HepG2 (cell line): ENCODE data around the gene TNFRSF18. TPM values are rescaled to one million over a fixed set of nuclear protein-coding genes. Genes with fewer than 3 reads are reported as not detected.

Source experiments
- ADNP ChIP-seq: sonication (generic); formaldehyde crosslinking; IDR thresholded peaks from 2 replicates; pipeline ENCODE4 v1.4.0; 2020; ENCODE audit warnings: missing genetic modification reagents
- ATRX ChIP-seq: sonication (generic); formaldehyde crosslinking; IDR thresholded peaks from 2 replicates; pipeline ENCODE4 v1.4.0; 2020; ENCODE audit warnings: missing genetic modification reagents, borderline replicate concordance
- CCDC6 ChIP-seq: sonication (generic); formaldehyde crosslinking; IDR thresholded peaks from 2 replicates; pipeline ENCODE4 v1.8.1; 2022; ENCODE audit warnings: mild to moderate bottlenecking, missing genetic modification reagents, moderate library complexity
- EZH2 ChIP-seq: conservative IDR thresholded peaks from 2 replicates; pipeline ENCODE4 v1.6.1; 2012; ENCODE audit warnings: mild to moderate bottlenecking, low read depth, low read length, moderate library complexity
- HOXA3 ChIP-seq: sonication (generic); formaldehyde crosslinking; IDR thresholded peaks from 2 replicates; pipeline ENCODE4 v1.5.0; 2020; ENCODE audit warnings: missing genetic modification reagents
- MEIS1 ChIP-seq: sonication (generic); formaldehyde crosslinking; IDR thresholded peaks from 2 replicates; pipeline ENCODE4 v1.9.0; 2021; ENCODE audit warnings: mild to moderate bottlenecking, missing genetic modification reagents, moderate library complexity, borderline replicate concordance
- MLLT10 ChIP-seq: sonication (generic); formaldehyde crosslinking; IDR thresholded peaks from 2 replicates; pipeline ENCODE4 v1.4.0; 2020; ENCODE audit warnings: missing genetic modification reagents
- NCOA1 ChIP-seq: sonication (generic); formaldehyde crosslinking; IDR thresholded peaks from 2 replicates; pipeline ENCODE4 v1.9.0; 2021; ENCODE audit warnings: missing genetic modification reagents
- RFX3 ChIP-seq: IDR thresholded peaks from 2 replicates; pipeline ENCODE4 v1.6.1; 2016; ENCODE audit warnings: missing biosample characterization, missing genetic modification reagents
- SMARCC2 ChIP-seq: fragments of 450-650 bp; IDR thresholded peaks from 2 replicates; pipeline ENCODE4 v1.6.1; 2017; ENCODE audit warnings: antibody characterized with exemption, mild to moderate bottlenecking
- ZNF337 ChIP-seq: sonication (generic); formaldehyde crosslinking; IDR thresholded peaks from 2 replicates; pipeline ENCODE4 v1.5.1; 2020; ENCODE audit warnings: missing genetic modification reagents, low read depth, mild to moderate bottlenecking, borderline replicate concordance
- ZNF468 ChIP-seq: sonication (generic); formaldehyde crosslinking; IDR thresholded peaks from 2 replicates; pipeline ENCODE4 v1.8.0; 2022; ENCODE audit warnings: mild to moderate bottlenecking, moderate library complexity, missing genetic modification reagents
- ZNF550 ChIP-seq: sonication (generic); formaldehyde crosslinking; IDR thresholded peaks from 2 replicates; pipeline ENCODE4 v1.4.0; 2020; ENCODE audit warnings: mild to moderate bottlenecking, missing genetic modification reagents, borderline replicate concordance
- ZNF788 ChIP-seq: sonication (generic); formaldehyde crosslinking; IDR thresholded peaks from 2 replicates; pipeline ENCODE4 v1.5.0; 2020; ENCODE audit warnings: mild to moderate bottlenecking, missing genetic modification reagents, borderline replicate concordance
- ZNF83 ChIP-seq: sonication (generic); formaldehyde crosslinking; IDR thresholded peaks from 2 replicates; pipeline ENCODE4 v1.4.0; 2020; ENCODE audit warnings: missing genetic modification reagents, mild to moderate bottlenecking, borderline replicate concordance
- polyA plus RNA-seq, 8 experiments: library from polyadenylated mRNA; depleted of rRNA in 3 of 8; stranded (reverse) in 7 of 8; unstranded in 1 of 8; fragments of >200 nt; fragmentation: Illumina TruSeq in 4 of 8; extraction: Trizol in 4 of 8; gene quantifications; 2 replicates each; pipeline versions ENCODE4 v1.2.1 to v1.2.3, GENCODE V29; 2011 to 2016; ENCODE audit warnings: low read depth in 4 of 8, missing spikeins in 1 of 8, mixed read lengths in 1 of 8; ENCODE audit not compliant: insufficient read depth in 1 of 8
- total RNA-seq, 5 experiments: library from RNA; depleted of rRNA; stranded (reverse); fragments of >200 nt; fragmentation: Illumina TruSeq; extraction: Trizol; gene quantifications; 2 replicates each; pipeline ENCODE4 v1.2.3, GENCODE V29; 2016; ENCODE audit warnings: low read depth in 1 of 5
- TF ChIP-seq, protein P1 (sequence below): sonication (generic); formaldehyde crosslinking; conservative IDR thresholded peaks from 2 replicates; pipeline ENCODE4 v1.5.0; 2020; ENCODE audit warnings: missing genetic modification reagents
- TF ChIP-seq, protein P2 (sequence below): sonication (generic); formaldehyde crosslinking; IDR thresholded peaks from 2 replicates; pipeline ENCODE4 v1.4.0; 2020; ENCODE audit warnings: missing genetic modification reagents, borderline replicate concordance
- TF ChIP-seq, protein P3 (sequence below): IDR thresholded peaks from 2 replicates; pipeline ENCODE4 v1.6.1; 2012; ENCODE audit warnings: low read length, improper control_type of control experiment
- TF ChIP-seq, protein P4 (sequence below): sonication (generic); formaldehyde crosslinking; IDR thresholded peaks from 2 replicates; pipeline ENCODE4 v1.5.0; 2020; ENCODE audit warnings: mild to moderate bottlenecking, low read depth, missing genetic modification reagents, borderline replicate concordance
- TF ChIP-seq, protein P5 (sequence below): sonication (generic); formaldehyde crosslinking; IDR thresholded peaks from 2 replicates; pipeline ENCODE4 v1.4.0; 2020; ENCODE audit warnings: mild to moderate bottlenecking, missing genetic modification reagents

TNFRSF18 gene
- total and polyA plus RNA-seq, 2 of the 13 experiments (the other 11 are each of a cell fraction or from before 2014, with no cell fraction given): not detected

DNA sequence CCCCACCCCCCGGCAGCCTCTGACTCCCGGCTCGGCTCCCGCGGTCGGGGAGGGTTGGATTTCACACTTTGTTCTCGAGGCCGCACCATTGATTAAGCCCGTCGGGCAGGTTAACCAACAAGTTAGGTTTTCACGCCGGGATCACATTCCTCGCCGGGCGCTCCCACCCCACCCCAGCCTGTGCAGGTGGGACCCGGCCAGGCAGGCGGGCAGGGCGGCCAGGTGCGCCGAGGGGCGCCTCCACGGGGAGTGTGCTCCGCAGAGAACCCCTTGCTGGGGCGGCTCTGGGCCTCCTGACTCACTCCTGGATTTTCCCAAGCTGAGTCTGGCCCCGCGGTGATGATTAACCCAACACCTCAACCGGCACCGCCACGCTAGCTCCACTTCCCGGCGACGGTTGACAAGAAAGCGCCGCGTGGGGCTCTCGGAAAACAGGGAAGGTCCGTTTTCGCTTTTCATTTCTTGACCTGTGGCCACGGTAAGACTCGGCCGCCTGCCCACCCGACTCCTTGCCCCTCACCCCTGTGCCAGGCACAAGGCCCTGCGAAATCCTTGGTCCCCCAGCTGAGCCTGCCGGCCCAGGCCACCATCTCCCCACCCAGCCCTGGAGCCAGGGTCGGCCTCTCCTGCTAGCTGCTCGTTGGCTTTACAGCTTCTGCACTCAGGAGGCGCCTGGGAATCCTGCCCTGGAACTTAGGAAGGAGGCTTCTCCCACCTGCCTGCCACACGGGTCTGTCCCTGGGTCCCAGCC lies 41.5 kb downstream of the TNFRSF18 start (continued):
- TF ChIP-seq, protein P1, sequence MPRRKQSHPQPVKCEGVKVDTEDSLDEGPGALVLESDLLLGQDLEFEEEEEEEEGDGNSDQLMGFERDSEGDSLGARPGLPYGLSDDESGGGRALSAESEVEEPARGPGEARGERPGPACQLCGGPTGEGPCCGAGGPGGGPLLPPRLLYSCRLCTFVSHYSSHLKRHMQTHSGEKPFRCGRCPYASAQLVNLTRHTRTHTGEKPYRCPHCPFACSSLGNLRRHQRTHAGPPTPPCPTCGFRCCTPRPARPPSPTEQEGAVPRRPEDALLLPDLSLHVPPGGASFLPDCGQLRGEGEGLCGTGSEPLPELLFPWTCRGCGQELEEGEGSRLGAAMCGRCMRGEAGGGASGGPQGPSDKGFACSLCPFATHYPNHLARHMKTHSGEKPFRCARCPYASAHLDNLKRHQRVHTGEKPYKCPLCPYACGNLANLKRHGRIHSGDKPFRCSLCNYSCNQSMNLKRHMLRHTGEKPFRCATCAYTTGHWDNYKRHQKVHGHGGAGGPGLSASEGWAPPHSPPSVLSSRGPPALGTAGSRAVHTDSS (CRISPR knock-in tag): no peak
- TF ChIP-seq SMARCC2: no peak
- TF ChIP-seq, protein P2, sequence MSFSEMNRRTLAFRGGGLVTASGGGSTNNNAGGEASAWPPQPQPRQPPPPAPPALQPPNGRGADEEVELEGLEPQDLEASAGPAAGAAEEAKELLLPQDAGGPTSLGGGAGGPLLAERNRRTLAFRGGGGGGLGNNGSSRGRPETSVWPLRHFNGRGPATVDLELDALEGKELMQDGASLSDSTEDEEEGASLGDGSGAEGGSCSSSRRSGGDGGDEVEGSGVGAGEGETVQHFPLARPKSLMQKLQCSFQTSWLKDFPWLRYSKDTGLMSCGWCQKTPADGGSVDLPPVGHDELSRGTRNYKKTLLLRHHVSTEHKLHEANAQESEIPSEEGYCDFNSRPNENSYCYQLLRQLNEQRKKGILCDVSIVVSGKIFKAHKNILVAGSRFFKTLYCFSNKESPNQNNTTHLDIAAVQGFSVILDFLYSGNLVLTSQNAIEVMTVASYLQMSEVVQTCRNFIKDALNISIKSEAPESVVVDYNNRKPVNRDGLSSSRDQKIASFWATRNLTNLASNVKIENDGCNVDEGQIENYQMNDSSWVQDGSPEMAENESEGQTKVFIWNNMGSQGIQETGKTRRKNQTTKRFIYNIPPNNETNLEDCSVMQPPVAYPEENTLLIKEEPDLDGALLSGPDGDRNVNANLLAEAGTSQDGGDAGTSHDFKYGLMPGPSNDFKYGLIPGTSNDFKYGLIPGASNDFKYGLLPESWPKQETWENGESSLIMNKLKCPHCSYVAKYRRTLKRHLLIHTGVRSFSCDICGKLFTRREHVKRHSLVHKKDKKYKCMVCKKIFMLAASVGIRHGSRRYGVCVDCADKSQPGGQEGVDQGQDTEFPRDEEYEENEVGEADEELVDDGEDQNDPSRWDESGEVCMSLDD: 0 out of 2 replicates have a peak, but pooled peaks have one; percentile 58
- no peak for TF ChIP-seq ADNP (CRISPR knock-in tag)
- TF ChIP-seq ZNF337 (CRISPR knock-in tag): no peak
- TF ChIP-seq, protein P3, sequence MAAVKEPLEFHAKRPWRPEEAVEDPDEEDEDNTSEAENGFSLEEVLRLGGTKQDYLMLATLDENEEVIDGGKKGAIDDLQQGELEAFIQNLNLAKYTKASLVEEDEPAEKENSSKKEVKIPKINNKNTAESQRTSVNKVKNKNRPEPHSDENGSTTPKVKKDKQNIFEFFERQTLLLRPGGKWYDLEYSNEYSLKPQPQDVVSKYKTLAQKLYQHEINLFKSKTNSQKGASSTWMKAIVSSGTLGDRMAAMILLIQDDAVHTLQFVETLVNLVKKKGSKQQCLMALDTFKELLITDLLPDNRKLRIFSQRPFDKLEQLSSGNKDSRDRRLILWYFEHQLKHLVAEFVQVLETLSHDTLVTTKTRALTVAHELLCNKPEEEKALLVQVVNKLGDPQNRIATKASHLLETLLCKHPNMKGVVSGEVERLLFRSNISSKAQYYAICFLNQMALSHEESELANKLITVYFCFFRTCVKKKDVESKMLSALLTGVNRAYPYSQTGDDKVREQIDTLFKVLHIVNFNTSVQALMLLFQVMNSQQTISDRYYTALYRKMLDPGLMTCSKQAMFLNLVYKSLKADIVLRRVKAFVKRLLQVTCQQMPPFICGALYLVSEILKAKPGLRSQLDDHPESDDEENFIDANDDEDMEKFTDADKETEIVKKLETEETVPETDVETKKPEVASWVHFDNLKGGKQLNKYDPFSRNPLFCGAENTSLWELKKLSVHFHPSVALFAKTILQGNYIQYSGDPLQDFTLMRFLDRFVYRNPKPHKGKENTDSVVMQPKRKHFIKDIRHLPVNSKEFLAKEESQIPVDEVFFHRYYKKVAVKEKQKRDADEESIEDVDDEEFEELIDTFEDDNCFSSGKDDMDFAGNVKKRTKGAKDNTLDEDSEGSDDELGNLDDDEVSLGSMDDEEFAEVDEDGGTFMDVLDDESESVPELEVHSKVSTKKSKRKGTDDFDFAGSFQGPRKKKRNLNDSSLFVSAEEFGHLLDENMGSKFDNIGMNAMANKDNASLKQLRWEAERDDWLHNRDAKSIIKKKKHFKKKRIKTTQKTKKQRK: no peak
- no peak for TF ChIP-seq ATRX
- TF ChIP-seq, protein P4, sequence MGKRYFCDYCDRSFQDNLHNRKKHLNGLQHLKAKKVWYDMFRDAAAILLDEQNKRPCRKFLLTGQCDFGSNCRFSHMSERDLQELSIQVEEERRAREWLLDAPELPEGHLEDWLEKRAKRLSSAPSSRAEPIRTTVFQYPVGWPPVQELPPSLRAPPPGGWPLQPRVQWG (CRISPR knock-in tag): no peak
- TF ChIP-seq ZNF550 (CRISPR knock-in tag): no peak
- TF ChIP-seq ZNF83 (CRISPR knock-in tag): 0 out of 2 replicates have a peak, but pooled peaks have one; percentile 40
- TF ChIP-seq RFX3 (CRISPR knock-in tag): no peak
- TF ChIP-seq, protein P5, sequence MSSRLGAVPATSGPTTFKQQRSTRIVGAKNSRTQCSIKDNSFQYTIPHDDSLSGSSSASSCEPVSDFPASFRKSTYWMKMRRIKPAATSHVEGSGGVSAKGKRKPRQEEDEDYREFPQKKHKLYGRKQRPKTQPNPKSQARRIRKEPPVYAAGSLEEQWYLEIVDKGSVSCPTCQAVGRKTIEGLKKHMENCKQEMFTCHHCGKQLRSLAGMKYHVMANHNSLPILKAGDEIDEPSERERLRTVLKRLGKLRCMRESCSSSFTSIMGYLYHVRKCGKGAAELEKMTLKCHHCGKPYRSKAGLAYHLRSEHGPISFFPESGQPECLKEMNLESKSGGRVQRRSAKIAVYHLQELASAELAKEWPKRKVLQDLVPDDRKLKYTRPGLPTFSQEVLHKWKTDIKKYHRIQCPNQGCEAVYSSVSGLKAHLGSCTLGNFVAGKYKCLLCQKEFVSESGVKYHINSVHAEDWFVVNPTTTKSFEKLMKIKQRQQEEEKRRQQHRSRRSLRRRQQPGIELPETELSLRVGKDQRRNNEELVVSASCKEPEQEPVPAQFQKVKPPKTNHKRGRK (CRISPR knock-in tag): no peak
- no peak for TF ChIP-seq MEIS1
- no peak for TF ChIP-seq EZH2
- peak; percentile 42; the same call in 1 of the 2 replicates for TF ChIP-seq CCDC6 (CRISPR knock-in tag)
- no peak for TF ChIP-seq NCOA1 (CRISPR knock-in tag)
- peak; percentile 37; the same call in 1 of the 2 replicates for TF ChIP-seq ZNF788 (CRISPR knock-in tag)
- no peak for TF ChIP-seq ZNF468 (CRISPR knock-in tag)
- TF ChIP-seq MLLT10: no peak
- peak; percentile 66; the same call in 1 of the 2 replicates for TF ChIP-seq HOXA3 (CRISPR knock-in tag)
